HL-60 (cell line): Measurements from ENCODE around the gene ABHD17A.

Source experiments
- DNase-seq, 2 experiments: peaks; one replicate each; pipeline ENCODE4 v3.0.0-alpha.2; 2010 to 2020; ENCODE audit warnings: low read depth in 1 of 2, low spot score in 1 of 2
- H3K27ac ChIP-seq: fragments of 250-450 bp; sonication (Bioruptor Pico); replicated peaks from 2 replicates; pipeline ENCODE4 v1.5.1; 2020; ENCODE audit warnings: mild to moderate bottlenecking, moderate library complexity
- H3K27me3 ChIP-seq: fragments of 250-450 bp; sonication (Bioruptor Pico); 2 replicates; pipeline ENCODE4 v1.5.1; 2021; ENCODE audit warnings: mild to moderate bottlenecking, moderate library complexity; ENCODE audit not compliant: insufficient read depth, poor library complexity, severe bottlenecking
- H3K4me3 ChIP-seq: replicated peaks from 2 replicates; pipeline ENCODE4 v1.5.1; 2011; ENCODE audit warnings: mild to moderate bottlenecking, control low read depth, low read length; ENCODE audit not compliant: insufficient read depth
- CTCF ChIP-seq: IDR thresholded peaks from one replicate; pipeline ENCODE4 v1.5.1; 2011; ENCODE audit warnings: low read length, control low read depth, inconsistent platforms; ENCODE audit not compliant: insufficient read depth
- GABPA ChIP-seq: IDR thresholded peaks from 2 replicates; pipeline ENCODE4 v1.6.1; 2012; ENCODE audit warnings: low read depth
- POLR2AphosphoS5 ChIP-seq: IDR thresholded peaks from 2 replicates; pipeline ENCODE4 v1.6.1; 2012; ENCODE audit warnings: low read depth
- SPI1 ChIP-seq: IDR thresholded peaks from 2 replicates; pipeline ENCODE4 v1.6.1; 2012; ENCODE audit warnings: low read depth, mild to moderate bottlenecking, borderline replicate concordance
- TF ChIP-seq, protein P1 (sequence below): IDR thresholded peaks from 2 replicates; pipeline ENCODE4 v1.6.1; 2012; ENCODE audit warnings: low read depth; ENCODE audit not compliant: insufficient replicate concordance

The ABHD17A gene

GRCh38 chr19:1911098-1911497 is 25.8 kb upstream of the ABHD17A start:
- Histone ChIP-seq H3K4me3 (no peak overlapping the region), H3K27ac (no peak overlapping the region)

DNA sequence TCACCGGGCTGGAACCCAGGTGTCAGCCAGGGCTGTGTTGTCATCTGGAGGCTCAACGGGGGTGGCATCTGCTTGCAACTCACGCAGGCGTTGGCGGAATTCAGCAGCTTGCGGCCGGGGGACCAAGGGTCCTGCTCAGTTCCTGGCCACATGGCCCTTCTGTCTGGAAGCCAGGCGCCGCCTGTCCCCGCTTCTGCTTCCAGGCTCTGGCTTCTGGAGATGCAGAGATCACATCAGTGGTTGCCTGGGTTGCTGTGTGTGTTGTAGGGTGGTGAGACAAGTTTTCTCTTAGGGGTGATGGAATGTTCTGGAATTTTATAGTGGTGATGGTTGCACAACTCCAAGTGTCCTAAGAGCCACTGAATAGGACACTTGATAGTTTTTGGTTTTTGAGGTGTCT is 24.9 kb upstream of the ABHD17A start:
- DNase-seq: no peak
- Histone ChIP-seq H3K27me3 (no peaks in the 10 kb centered on the region), H3K27ac (no peak overlapping the region), H3K4me3 (no peak overlapping the region)
- TF ChIP-seq POLR2AphosphoS5 (no peak), CTCF (no peak), GABPA (no peak), SPI1 (no peak)
- TF ChIP-seq, protein P1, sequence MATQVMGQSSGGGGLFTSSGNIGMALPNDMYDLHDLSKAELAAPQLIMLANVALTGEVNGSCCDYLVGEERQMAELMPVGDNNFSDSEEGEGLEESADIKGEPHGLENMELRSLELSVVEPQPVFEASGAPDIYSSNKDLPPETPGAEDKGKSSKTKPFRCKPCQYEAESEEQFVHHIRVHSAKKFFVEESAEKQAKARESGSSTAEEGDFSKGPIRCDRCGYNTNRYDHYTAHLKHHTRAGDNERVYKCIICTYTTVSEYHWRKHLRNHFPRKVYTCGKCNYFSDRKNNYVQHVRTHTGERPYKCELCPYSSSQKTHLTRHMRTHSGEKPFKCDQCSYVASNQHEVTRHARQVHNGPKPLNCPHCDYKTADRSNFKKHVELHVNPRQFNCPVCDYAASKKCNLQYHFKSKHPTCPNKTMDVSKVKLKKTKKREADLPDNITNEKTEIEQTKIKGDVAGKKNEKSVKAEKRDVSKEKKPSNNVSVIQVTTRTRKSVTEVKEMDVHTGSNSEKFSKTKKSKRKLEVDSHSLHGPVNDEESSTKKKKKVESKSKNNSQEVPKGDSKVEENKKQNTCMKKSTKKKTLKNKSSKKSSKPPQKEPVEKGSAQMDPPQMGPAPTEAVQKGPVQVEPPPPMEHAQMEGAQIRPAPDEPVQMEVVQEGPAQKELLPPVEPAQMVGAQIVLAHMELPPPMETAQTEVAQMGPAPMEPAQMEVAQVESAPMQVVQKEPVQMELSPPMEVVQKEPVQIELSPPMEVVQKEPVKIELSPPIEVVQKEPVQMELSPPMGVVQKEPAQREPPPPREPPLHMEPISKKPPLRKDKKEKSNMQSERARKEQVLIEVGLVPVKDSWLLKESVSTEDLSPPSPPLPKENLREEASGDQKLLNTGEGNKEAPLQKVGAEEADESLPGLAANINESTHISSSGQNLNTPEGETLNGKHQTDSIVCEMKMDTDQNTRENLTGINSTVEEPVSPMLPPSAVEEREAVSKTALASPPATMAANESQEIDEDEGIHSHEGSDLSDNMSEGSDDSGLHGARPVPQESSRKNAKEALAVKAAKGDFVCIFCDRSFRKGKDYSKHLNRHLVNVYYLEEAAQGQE: no peak

More at GRCh38 chr19:1911098-1911497, 25.8 kb upstream of the ABHD17A start:
- DNase-seq: no peak
- TF ChIP-seq GABPA: no peak
- TF ChIP-seq, protein P1: no peak
- TF ChIP-seq POLR2AphosphoS5: no peak
- no peak for TF ChIP-seq CTCF
- TF ChIP-seq SPI1: no peak
- H3K27me3 ChIP-seq: no peaks in the 10 kb centered on the region

GRCh38 chr19:1909761-1910080 is 24.4 kb upstream of the ABHD17A start:
- TF ChIP-seq CTCF: no peak
- TF ChIP-seq POLR2AphosphoS5: no peak

GRCh38 chr19:1908364-1908678 is 23.0 kb upstream of the ABHD17A start:
- TF ChIP-seq, protein P1: no peak
- no peak for TF ChIP-seq POLR2AphosphoS5
- Histone ChIP-seq H3K27ac (no peak overlapping the region), H3K27me3 (no peaks in the 10 kb centered on the region), H3K4me3 (no peak overlapping the region)
- no peak for DNase-seq

More at GRCh38 chr19:1909761-1910080, 24.4 kb upstream of the ABHD17A start:
- H3K27ac ChIP-seq: no peak overlapping the region
- no peaks in the 10 kb centered on the region for H3K27me3 ChIP-seq
- no peak for DNase-seq
- no peak overlapping the region for H3K4me3 ChIP-seq
